ENCODE data around the gene DGKG. TPM values are rescaled to one million over a fixed set of nuclear protein-coding genes. Genes with fewer than 3 reads are reported as not detected.

Gene DGKG
- total and polyA plus RNA-seq, 8 donors: 4.2 to 7.6 (median 5.5) TPM

- no peaks in the 10 kb centered on the region for H3K36me3 ChIP-seq
- no peak for DNase-seq
- no peaks in the 10 kb centered on the region for H3K9me3 ChIP-seq
- no peak overlapping the region for H3K27ac ChIP-seq
- peaks cover 0 to 31% of the 10 kb centered on the region in 2 donors for H3K4me1 ChIP-seq
- intact Hi-C loops (cut with DNase I): no loop called here
- TF ChIP-seq CTCF (IDR thresholded peaks at IDR 0.05): no peak
- no peak for ATAC-seq
- H3K4me3 ChIP-seq: no peak overlapping the region
- H3K27me3 ChIP-seq: peaks cover 0 to 15% of the 10 kb centered on the region in 2 donors
Observed at GRCh38 chr3:186375443-186375842, 13.4 kb upstream of the DGKG start.

GRCh38 chr3:186374376-186374775 is 12.3 kb upstream of the DGKG start:
- Histone ChIP-seq H3K27ac (no peak overlapping the region), H3K4me3 (no peak overlapping the region), H3K4me1 (peaks cover 0 to 31% of the 10 kb centered on the region in 2 donors), H3K27me3 (peaks cover 0 to 15% of the 10 kb centered on the region in 2 donors), H3K36me3 (no peaks in the 10 kb centered on the region), H3K9me3 (no peaks in the 10 kb centered on the region)
- ATAC-seq (no peak), DNase-seq (no peak)
- intact Hi-C loops (cut with DNase I): no loop called here
- TF ChIP-seq CTCF (IDR thresholded peaks at IDR 0.05): no peak

GRCh38 chr3:186369217-186369616 is 7.2 kb upstream of the DGKG start:
- H3K36me3 ChIP-seq: no peaks in the 10 kb centered on the region
- H3K4me3 ChIP-seq: no peak overlapping the region
- DNase-seq (no peak), ATAC-seq (no peak)
- no peak overlapping the region for H3K27ac ChIP-seq
- H3K4me1 ChIP-seq: peaks cover 0 to 53% of the 10 kb centered on the region in 2 donors
- no peak for TF ChIP-seq CTCF (IDR thresholded peaks at IDR 0.05)
- peaks cover 0 to 32% of the 10 kb centered on the region in 2 donors for H3K27me3 ChIP-seq
- H3K9me3 ChIP-seq: no peaks in the 10 kb centered on the region
- intact Hi-C loops (cut with DNase I): no loop called here

GRCh38 chr3:186368717-186369116 is 6.7 kb upstream of the DGKG start:
- ATAC-seq (no peak), DNase-seq (no peak)
- intact Hi-C loops (cut with DNase I): no loop called here
- no peak for TF ChIP-seq CTCF (IDR thresholded peaks at IDR 0.05)
- H3K27ac ChIP-seq: no peak overlapping the region
- H3K4me3 ChIP-seq: no peak overlapping the region
- H3K36me3 ChIP-seq: no peaks in the 10 kb centered on the region
- no peaks in the 10 kb centered on the region for H3K9me3 ChIP-seq
- peaks cover 0 to 32% of the 10 kb centered on the region in 2 donors for H3K27me3 ChIP-seq
- H3K4me1 ChIP-seq: peaks cover 0 to 49% of the 10 kb centered on the region in 2 donors

GRCh38 chr3:186368176-186368575 is 6.1 kb upstream of the DGKG start:
- ATAC-seq (no peak), DNase-seq (no peak)
- no peak for TF ChIP-seq CTCF (IDR thresholded peaks at IDR 0.05)
- intact Hi-C loops (cut with DNase I): no loop called here
- Histone ChIP-seq H3K27ac (no peak overlapping the region), H3K4me3 (no peak overlapping the region), H3K27me3 (peaks cover 3 to 35% of the 10 kb centered on the region in 2 donors), H3K36me3 (no peaks in the 10 kb centered on the region), H3K4me1 (peaks cover 0 to 43% of the 10 kb centered on the region in 2 donors), H3K9me3 (no peaks in the 10 kb centered on the region)

Measured in left lung (tissue), 10 donors.